PC-9 (cell line): ENCODE results near the gene TAS2R38. TPM values are rescaled to one million over a fixed set of nuclear protein-coding genes. Genes with fewer than 3 reads are reported as not detected.

Experiments used
- BruUV-seq: library from RNA; stranded (reverse); fragments of 400-500 nt; replicated peaks from 2 replicates; lab custom pipeline; 2021; lab: Mats Ljungman, UMichigan
- CTCF ChIA-PET: fragments of 300-600 bp; sonication (Branson Sonifier 250); formaldehyde crosslinking; loops from one replicate; lab custom pipeline; 2022; ENCODE audit warnings: antibody characterized with exemption; lab: Charles Lee
- POLR2A ChIA-PET: fragments of 300-600 bp; sonication (Branson Sonifier 250); formaldehyde crosslinking; loops from one replicate; lab custom pipeline; 2022; ENCODE audit warnings: antibody characterized with exemption; ENCODE audit not compliant: unreplicated experiment; lab: Charles Lee
- DNase-seq, 2 experiments: peaks; one replicate each; pipeline versions ENCODE4 v3.0.0 to v3.0.0-alpha.2; 2015 to 2022; ENCODE audit warnings: mixed read lengths in 1 of 2
- H2AFZ ChIP-seq: fragments of 200-600 bp; sonication (generic); 2 replicates; pipeline ENCODE4 v1.8.1; 2017; ENCODE audit warnings: antibody characterized with exemption
- H3F3A ChIP-seq: fragments of 200-600 bp; sonication (generic); 2 replicates; pipeline ENCODE4 v1.8.1; 2017; ENCODE audit warnings: antibody characterized with exemption, mild to moderate bottlenecking, low read depth; ENCODE audit not compliant: insufficient read depth
- H3K27ac ChIP-seq: fragments of 200-600 bp; sonication (generic); 2 replicates; pipeline ENCODE4 v1.6.1; 2016; ENCODE audit warnings: mixed run types
- H3K27me3 ChIP-seq: fragments of 200-600 bp; sonication (generic); 2 replicates; pipeline ENCODE4 v1.6.1; 2016; ENCODE audit warnings: low read depth, mixed run types; ENCODE audit not compliant: insufficient read depth
- H3K36me3 ChIP-seq: fragments of 200-600 bp; sonication (generic); 2 replicates; pipeline ENCODE4 v1.6.1; 2016; ENCODE audit warnings: low read depth, mixed run types
- H3K4me1 ChIP-seq: fragments of 200-600 bp; sonication (generic); replicated peaks from 2 replicates; pipeline ENCODE4 v1.6.1; 2016; ENCODE audit warnings: mixed run types; ENCODE audit not compliant: insufficient read depth
- H3K4me2 ChIP-seq: fragments of 200-600 bp; sonication (generic); 2 replicates; pipeline ENCODE4 v1.6.1; 2017; ENCODE audit warnings: mixed run types
- H3K4me3 ChIP-seq: fragments of 200-600 bp; sonication (generic); 2 replicates; pipeline ENCODE4 v1.6.1; 2016; ENCODE audit warnings: mixed run types
- H3K79me2 ChIP-seq: fragments of 200-600 bp; sonication (generic); 2 replicates; pipeline ENCODE4 v1.6.1; 2017; ENCODE audit warnings: low read depth, mixed run types
- H3K9me2 ChIP-seq: fragments of 200-600 bp; sonication (generic); 2 replicates; pipeline ENCODE4 v1.8.1; 2017; ENCODE audit warnings: mild to moderate bottlenecking; ENCODE audit not compliant: insufficient read depth
- H3K9me3 ChIP-seq: fragments of 200-600 bp; sonication (generic); 2 replicates; pipeline ENCODE4 v1.8.1; 2016; ENCODE audit warnings: low read depth; ENCODE audit not compliant: insufficient read depth
- H4K20me1 ChIP-seq: fragments of 200-600 bp; sonication (generic); 2 replicates; pipeline ENCODE4 v1.8.1; 2017; ENCODE audit not compliant: insufficient read depth
- EZH2 ChIP-seq: fragments of 200-600 bp; sonication (generic); IDR thresholded peaks from 2 replicates; pipeline ENCODE4 v1.8.0; 2017; ENCODE audit warnings: antibody characterized with exemption, low read depth
- intact Hi-C: fragments of 100-400 bp; cut with micrococcal nuclease; formaldehyde crosslinking; loops from one replicate; pipeline ENCODE4 v1.10.0; 2022; ENCODE audit not compliant: unreplicated experiment
- total RNA-seq: library from RNA; stranded (reverse); gene quantifications from 2 replicates; pipeline ENCODE4 v1.2.3, GENCODE V29; 2021
- TF ChIP-seq, protein P1 (sequence below): fragments of 200-600 bp; sonication (generic); conservative IDR thresholded peaks from 2 replicates; pipeline ENCODE4 v1.6.1; 2017; ENCODE audit warnings: mixed run types, antibody characterized with exemption, mild to moderate bottlenecking, moderate library complexity

The TAS2R38 gene
- total RNA-seq, 1 experiment from 2014 or later = not detected

- ChIA-PET POLR2A (no interaction called here), CTCF (interaction anchor here (1.2 kb wide), 1 partner anchor 37 kb away, joined by 6 read pairs; no protein-coding TSS in a partner anchor)
- Histone ChIP-seq H3K36me3 (no peaks in the 10 kb centered on the region), H3K9me3 (no peaks in the 10 kb centered on the region), H3K27ac (no peak overlapping the region), H3K4me3 (no peak overlapping the region), H3K27me3 (no peaks in the 10 kb centered on the region), H3F3A (no peaks in the 10 kb centered on the region), H2AFZ (no peak overlapping the region), H3K9me2 (no peaks in the 10 kb centered on the region), H4K20me1 (no peaks in the 10 kb centered on the region), H3K79me2 (no peaks in the 10 kb centered on the region), H3K4me1 (no peaks in the 10 kb centered on the region), H3K4me2 (no peak overlapping the region)
- TF ChIP-seq, protein P1, sequence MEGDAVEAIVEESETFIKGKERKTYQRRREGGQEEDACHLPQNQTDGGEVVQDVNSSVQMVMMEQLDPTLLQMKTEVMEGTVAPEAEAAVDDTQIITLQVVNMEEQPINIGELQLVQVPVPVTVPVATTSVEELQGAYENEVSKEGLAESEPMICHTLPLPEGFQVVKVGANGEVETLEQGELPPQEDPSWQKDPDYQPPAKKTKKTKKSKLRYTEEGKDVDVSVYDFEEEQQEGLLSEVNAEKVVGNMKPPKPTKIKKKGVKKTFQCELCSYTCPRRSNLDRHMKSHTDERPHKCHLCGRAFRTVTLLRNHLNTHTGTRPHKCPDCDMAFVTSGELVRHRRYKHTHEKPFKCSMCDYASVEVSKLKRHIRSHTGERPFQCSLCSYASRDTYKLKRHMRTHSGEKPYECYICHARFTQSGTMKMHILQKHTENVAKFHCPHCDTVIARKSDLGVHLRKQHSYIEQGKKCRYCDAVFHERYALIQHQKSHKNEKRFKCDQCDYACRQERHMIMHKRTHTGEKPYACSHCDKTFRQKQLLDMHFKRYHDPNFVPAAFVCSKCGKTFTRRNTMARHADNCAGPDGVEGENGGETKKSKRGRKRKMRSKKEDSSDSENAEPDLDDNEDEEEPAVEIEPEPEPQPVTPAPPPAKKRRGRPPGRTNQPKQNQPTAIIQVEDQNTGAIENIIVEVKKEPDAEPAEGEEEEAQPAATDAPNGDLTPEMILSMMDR = no peak
- TF ChIP-seq EZH2 = no peak
- DNase-seq = no peak
- intact Hi-C loops = no loop called here
- no TSS peak for BruUV-seq
Measured at GRCh38 chr7:142012825-142013511, 39.4 kb upstream of the TAS2R38 start.

GRCh38 chr7:142010952-142011548 lies 37.5 kb upstream of the TAS2R38 start:
- H3K4me3 ChIP-seq = no peak overlapping the region
- H3K9me3 ChIP-seq = no peaks in the 10 kb centered on the region
- ChIA-PET POLR2A (no interaction called here), CTCF (no interaction called here)
- intact Hi-C loops = no loop called here
- no peak overlapping the region for H3K4me2 ChIP-seq
- no peaks in the 10 kb centered on the region for H3K4me1 ChIP-seq
- H3K27ac ChIP-seq = no peak overlapping the region
- H3K36me3 ChIP-seq = no peaks in the 10 kb centered on the region
- DNase-seq = no peak
- no peaks in the 10 kb centered on the region for H4K20me1 ChIP-seq
- H3K79me2 ChIP-seq = no peaks in the 10 kb centered on the region
- no peak overlapping the region for H2AFZ ChIP-seq
- BruUV-seq = no TSS peak
- no peaks in the 10 kb centered on the region for H3K9me2 ChIP-seq
- TF ChIP-seq, protein P1 = no peak
- TF ChIP-seq EZH2 = no peak
- no peaks in the 10 kb centered on the region for H3F3A ChIP-seq
- no peaks in the 10 kb centered on the region for H3K27me3 ChIP-seq

- Histone ChIP-seq H3K27ac (no peak overlapping the region), H3F3A (no peaks in the 10 kb centered on the region), H3K4me1 (no peaks in the 10 kb centered on the region), H4K20me1 (no peaks in the 10 kb centered on the region), H3K79me2 (no peaks in the 10 kb centered on the region), H3K9me3 (no peaks in the 10 kb centered on the region), H3K36me3 (no peaks in the 10 kb centered on the region), H2AFZ (no peak overlapping the region), H3K9me2 (no peaks in the 10 kb centered on the region), H3K4me3 (no peak overlapping the region), H3K4me2 (no peak overlapping the region), H3K27me3 (no peaks in the 10 kb centered on the region)
- ChIA-PET CTCF (no interaction called here), POLR2A (interaction anchor here (0.6 kb wide), 1 partner anchor 1724 kb away, joined by 3 read pairs; no protein-coding TSS in a partner anchor)
- DNase-seq = no peak
- no peak for TF ChIP-seq EZH2
- TF ChIP-seq, protein P1 = no peak
- no TSS peak for BruUV-seq
- intact Hi-C loops = no loop called here
Measured at GRCh38 chr7:142009187-142009586, 35.6 kb upstream of the TAS2R38 start.
